ENCODE measurements around the gene SLCO1A2.
"Not testable (repeated sequence)": the region's sequence is repeated elsewhere in the genome, so short reads cannot be mapped to it uniquely, and the experiment has no call there.

SLCO1A2 gene

DNA sequence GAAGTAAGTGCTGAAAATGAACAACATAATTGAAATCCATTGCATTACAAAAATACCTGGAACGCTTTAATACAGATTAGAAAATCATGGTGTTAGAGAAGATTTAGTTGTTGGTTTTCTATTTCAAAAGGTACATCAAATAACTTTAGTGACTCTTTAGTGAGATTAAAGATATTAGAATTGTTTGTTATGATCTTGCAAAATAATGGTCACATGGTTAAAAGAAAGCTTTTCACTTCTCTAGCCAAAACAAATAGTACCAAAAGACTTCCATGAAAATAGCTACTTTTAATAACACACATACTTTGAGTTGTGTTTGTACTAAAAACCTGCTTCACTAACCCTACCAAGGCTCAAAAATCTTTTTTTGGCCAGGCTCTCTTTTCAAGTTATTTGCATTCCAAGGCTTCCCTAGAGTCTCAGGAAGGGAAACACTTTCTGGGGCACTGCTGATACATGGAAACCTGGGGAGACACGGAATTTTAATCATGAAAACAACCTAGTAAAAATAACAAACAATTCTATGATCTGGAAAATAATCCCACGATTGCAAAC is at the start of gene SLCO1A2:
Gene SLCO1A2, minus strand, starts transcription at position 147 of the 555 bp plus-strand sequence. CDS start 270 bp downstream, outside the sequence.
- DNase-seq (ENCODE audit: low spot score): no peak

DNA sequence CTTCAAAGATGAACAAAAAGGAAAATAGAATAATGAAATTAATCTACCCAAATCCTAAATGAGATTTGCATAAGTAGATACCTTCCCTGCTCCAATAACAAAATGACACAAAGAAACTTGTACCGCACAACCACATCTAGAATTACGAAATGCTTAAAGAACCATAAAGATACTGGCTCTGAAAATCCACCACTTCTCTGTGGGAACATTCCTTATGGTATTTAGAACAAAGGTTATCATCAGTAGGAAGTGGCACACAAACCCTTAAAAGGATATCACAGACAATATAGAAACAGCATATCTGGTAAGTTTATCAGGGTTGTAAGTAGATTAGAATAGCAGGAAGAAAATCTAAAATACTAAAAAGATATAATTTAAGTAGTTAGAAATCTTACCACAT is 49.5 kb upstream of the SLCO1A2 start:
- DNase-seq (ENCODE audit: low spot score): no peak

GRCh38 chr12:21381320-21381719 is 46.6 kb upstream of the SLCO1A2 start:
- not testable (repeated sequence) for DNase-seq (ENCODE audit: low spot score)

GRCh38 chr12:21379218-21379617 is 44.5 kb upstream of the SLCO1A2 start:
- DNase-seq (ENCODE audit: low spot score): no peak

DNA sequence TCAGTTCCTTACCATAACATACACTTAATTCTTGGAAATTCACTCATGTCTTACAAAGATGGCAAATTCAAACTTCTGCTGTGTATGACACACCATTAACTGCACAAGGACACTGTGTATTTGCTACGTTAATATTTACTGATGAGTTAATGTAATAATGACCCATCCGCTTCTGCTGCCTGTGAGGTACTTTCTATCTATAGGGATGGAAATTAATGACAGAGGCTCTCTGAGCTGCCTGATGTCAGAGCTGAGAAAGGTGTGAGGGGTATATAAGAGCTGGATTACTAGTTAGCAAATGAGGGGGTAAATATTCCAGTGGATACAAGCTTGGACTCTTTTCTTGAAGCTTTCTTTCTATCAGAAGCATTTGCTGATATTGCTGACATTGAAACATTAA is 37.9 kb upstream of the SLCO1A2 start, which contains the start of gene IAPP:
Gene IAPP, plus strand, starts transcription at position 301 of the 400 bp plus-strand sequence. CDS start 450 bp downstream, outside the sequence.
- no peak for DNase-seq (ENCODE audit: low spot score)

GRCh38 chr12:21370845-21371449 is 36.2 kb upstream of the SLCO1A2 start:
- DNase-seq (ENCODE audit: low spot score): no peak

GRCh38 chr12:21369141-21369980 is 34.6 kb upstream of the SLCO1A2 start:
- no peak for DNase-seq (ENCODE audit: low spot score)

DNA sequence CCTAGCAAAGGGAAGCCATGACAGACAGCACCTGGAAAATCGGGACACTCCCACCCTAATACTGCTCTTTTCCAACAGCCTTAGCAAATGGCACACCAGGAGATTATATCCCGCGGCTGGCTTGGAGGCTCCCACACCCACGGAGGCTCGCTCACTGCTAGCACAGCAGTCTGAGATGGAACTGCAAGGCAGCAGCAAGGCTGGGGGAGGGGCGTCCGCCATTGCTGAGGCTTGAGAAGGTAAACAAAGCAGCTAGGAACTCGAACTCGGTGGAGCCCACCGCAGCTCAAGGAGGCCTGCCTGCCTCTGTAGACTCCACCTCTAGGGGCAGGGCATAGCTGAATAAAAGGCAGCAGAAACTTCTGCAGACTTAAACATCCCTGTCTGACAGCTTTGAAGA is 25.9 kb upstream of the SLCO1A2 start:
- DNase-seq (ENCODE audit: low spot score): not testable (repeated sequence)

- no peak for DNase-seq (ENCODE audit: low spot score)
Observed at GRCh38 chr12:21354641-21355040, 19.9 kb upstream of the SLCO1A2 start.

DNA sequence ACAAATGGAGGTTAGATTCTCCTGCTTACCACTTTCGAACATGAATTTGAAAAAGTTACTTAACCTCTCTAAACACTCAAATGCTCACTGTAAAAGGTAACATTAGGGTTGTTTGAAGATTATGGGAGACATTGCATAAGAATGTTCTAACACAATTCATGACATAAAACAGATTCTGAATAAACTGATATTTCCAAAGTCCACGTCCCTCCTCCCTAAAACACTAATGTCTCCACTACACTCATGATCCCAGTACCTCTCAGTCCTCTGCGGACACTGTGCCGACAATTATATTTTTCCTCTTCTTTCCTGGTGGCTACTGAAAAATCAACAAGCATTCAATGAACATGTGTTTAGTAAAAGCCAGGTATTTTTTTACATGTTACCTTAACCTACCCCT is 19.2 kb upstream of the SLCO1A2 start:
- DNase-seq (ENCODE audit: low spot score): no peak

- no peak for DNase-seq (ENCODE audit: low spot score)
Observed at GRCh38 chr12:21353487-21353886, 18.8 kb upstream of the SLCO1A2 start.

GRCh38 chr12:21350975-21351374 is 16.3 kb upstream of the SLCO1A2 start:
- DNase-seq (ENCODE audit: low spot score): no peak

GRCh38 chr12:21346542-21347205 is 12.0 kb upstream of the SLCO1A2 start:
- no peak for DNase-seq (ENCODE audit: low spot score)

DNA sequence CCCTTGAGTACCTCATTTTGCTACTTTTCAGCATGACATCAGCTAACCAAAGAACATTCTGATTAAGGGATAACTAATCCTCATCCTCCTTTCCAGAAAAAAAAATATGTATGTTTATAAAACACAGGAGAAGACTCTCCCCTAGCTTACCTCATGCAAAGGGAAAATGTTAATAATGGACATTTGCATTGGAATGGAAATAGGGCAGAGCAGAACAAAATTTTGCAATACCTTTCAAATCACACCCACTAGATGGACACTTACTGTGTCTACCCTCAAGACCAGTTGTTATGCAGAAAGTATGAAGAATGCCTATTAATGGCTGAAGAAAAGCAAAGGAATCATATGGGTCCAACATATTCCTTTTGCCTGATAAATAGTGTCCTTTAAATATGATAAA is 8.9 kb upstream of the SLCO1A2 start:
- DNase-seq (ENCODE audit: low spot score): no peak

- DNase-seq (ENCODE audit: low spot score): no peak
Observed at GRCh38 chr12:21341769-21342168, 7.1 kb upstream of the SLCO1A2 start.

DNA sequence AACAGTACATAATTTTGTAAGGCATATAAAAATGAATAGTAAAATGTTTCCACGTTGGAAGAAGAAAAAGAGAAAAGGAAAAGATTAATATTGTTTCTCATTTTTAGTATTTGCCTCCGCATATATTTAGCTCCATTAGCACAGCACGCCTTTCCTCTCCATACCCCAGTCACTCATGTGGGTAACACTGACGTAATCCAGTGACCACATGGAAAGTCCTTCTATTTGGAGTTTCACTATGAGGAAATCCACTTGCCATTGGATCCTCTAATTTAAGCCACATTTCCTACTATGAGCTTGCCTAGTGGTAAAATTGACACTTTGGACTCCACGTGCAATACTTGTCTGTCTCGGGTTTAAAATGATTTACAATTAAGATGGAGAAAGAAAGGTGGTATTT is 5.7 kb upstream of the SLCO1A2 start:
- DNase-seq (ENCODE audit: low spot score): no peak

DNA sequence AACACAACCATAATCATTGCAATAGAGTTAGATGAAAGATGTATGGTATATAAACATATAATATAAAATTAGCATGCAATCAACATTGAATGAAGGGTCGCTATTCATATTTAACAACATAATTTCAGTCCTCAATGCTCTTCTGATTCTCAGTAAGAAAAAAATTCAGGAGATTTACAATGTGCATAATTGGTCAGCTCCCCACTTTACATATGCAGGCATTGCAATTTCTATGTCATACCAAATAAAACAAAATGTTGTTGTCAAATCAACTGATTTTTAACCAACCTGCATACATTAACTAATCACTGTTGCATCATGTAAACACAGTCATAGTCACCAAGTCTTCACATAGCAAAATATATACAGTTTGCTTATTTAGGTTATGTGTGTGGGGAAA is 5.2 kb upstream of the SLCO1A2 start:
- DNase-seq (ENCODE audit: low spot score): no peak

GRCh38 chr12:21337959-21338744 is 3.4 kb upstream of the SLCO1A2 start:
- no peak for DNase-seq (ENCODE audit: low spot score)

DNA sequence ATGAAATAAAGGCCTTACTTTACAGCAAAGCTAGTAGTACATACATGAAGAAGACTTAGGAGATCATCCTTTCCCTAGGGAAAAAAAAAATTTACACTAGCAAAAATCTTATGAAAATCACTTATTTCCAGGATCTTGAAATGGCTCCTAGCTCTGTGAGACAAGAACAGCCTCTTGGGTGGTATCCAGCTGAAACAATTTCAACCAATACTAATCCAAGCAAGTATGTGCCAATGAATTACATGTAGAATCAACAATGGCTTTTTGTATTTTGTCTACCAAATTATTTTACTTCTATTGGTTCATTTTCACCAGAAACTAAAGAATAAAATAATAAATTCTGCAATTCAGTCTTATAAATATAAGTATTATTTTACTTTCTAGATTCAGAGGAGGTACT is 2.7 kb upstream of the SLCO1A2 start:
- DNase-seq (ENCODE audit: low spot score): no peak

GRCh38 chr12:21336656-21337055 is 1.9 kb upstream of the SLCO1A2 start:
- DNase-seq (ENCODE audit: low spot score): no peak

DNA sequence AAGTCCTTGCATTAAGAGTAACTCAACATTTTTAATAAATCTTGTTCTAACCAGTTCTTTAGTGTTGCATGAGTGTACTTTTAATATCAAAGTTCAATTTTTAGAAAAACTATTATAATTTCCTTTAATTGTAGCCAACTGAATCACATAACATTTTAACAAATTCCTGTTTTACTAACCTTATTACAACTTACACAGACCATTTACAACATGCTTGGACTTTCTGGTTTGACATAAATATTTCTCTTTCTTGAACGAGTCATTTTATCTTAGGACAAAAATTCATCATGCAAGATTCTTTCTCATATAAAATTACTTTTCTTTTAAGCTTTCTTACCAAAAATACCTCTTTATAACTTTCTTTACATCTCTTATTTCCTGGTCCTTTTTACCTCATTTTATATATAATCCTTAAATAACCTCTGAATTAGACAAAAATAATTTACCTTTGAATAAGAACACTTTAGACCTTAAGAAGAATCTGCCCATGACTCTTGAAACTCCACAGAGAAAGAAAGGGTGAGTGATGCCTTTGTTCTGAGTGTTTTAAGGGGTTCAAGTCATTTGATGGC is 3.9 kb downstream of the SLCO1A2 start:
- no peak for DNase-seq (ENCODE audit: low spot score)

Data from CD4-positive, alpha-beta T cell treated with Interleukin-6 at 100 ng/mL for 8 hours (primary cell).